Tongue (tissue), 2 donors: ENCODE results near the gene POLDIP3. TPM values are rescaled to one million over a fixed set of nuclear protein-coding genes. Genes with fewer than 3 reads are reported as not detected.

Experiments
- DNase-seq: peaks from one replicate; pipeline ENCODE4 v3.0.0-alpha.2; 2015
- total RNA-seq: library from RNA; depleted of rRNA; stranded (reverse); fragments of >200 nt; gene quantifications from one replicate; pipeline ENCODE4 v1.2.3, GENCODE V29; 2014

The POLDIP3 gene
- total RNA-seq, 1 donor from 2014 or later, result 34.6 TPM

DNA sequence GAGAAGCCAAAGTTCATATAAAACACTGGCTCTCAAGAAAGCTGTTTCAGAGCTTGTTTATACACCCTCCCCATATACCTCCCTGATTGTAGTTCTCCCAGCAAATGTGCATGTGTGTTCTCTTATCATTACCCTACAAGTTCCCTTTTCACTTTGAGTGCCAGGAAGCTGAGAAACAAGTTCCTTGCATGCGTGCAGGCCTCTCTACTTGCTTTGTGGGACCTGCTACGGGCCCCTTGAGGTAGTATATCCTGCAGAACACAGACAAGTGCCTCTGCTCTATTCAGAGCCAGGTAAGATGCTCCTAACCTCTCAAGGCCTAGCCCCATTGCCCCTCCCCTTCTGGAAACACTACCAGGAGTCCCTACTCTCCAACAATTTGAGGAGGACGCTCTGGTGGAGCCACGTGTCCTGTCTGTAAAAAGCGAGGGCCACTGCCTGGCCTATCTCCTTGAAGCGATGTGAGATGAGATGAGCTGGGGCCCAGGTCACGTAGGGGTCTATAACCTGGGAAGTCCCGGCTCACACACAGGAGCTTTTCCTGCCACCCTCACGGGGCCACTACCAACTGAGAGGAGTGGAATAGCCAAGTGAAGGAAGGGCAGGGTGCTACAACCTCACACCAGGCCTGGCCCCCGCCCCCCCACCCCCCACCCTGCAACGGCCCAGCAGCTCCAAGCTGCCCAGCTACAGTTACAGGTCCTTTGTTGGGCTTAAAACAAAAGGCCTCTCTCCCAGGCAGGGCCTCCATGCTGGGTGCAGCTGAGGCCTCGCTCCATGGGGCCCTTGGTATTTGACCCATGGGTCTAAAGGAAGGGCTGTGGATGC is 28.3 kb upstream of the POLDIP3 start:
- DNase-seq, result no peak

DNA sequence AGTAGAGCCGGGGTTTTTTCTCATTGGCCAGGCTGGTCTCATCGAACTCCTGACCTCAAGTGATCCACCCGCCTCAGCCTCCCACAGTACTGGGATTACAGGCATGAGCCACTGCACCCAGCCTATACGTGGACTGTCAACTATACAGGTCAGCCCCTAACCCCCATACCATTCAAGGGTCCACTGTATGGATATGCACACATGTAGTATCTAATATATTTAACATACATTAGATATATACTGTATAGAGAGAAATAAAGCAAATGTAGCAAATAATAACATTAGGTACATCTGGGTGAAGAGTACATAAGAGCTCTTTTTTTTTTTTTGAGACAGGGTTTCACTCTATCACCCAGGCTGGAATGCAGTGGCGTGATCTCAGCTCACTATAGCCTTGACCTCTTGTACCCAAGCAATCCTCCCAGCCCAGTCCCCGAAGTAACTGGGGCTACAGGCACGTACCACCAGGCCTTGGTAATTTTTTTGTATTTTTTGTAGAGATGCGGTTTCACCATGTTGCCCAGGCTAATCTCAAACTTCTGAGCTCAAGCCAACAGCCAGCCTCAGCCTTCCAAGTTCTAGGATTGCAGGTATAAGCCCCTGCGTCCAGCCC is 27.2 kb upstream of the POLDIP3 start:
- DNase-seq, result no peak

GRCh38 chr22:42639541-42640241 is 25.0 kb upstream of the POLDIP3 start:
- no peak for DNase-seq

DNA sequence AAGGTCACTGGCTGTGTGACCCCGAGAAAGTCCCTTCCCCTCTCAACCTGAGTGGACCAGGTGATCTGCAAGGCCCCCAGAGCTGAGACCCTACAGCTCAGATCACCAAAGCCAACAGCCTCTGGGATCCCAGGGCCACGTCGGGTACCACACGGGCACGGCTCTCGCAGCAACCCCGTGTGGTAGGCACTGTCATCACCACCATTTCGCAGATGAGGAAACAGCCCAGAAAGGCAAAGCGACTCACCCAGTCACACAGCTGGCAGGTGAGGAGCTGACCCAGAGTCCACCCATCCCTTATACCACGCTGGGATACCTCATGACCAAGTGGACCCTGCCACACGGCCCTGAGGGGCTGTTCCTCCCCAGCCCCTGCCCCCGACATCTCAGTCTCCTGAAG is 22.9 kb upstream of the POLDIP3 start:
- no peak for DNase-seq

DNA sequence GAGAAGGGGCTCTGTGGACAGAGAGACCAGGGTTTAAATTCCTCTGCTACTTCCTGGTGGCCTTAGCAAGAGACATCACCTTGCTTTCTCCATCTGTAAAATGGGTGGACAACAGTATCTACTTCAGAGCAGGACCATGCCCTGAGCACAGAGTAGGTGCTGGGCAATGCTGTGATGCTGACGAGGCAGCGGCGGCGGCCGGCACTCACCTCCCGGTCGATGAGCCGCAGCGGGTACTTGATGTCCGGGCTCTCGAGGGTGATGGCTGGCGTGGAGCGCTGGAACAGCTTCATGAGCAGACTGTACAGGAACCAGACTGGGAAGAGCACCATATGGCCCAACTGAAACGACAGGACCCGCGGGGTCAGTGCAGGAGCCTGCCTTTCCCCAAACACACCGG is 21.8 kb upstream of the POLDIP3 start:
- DNase-seq, result no peak

DNA sequence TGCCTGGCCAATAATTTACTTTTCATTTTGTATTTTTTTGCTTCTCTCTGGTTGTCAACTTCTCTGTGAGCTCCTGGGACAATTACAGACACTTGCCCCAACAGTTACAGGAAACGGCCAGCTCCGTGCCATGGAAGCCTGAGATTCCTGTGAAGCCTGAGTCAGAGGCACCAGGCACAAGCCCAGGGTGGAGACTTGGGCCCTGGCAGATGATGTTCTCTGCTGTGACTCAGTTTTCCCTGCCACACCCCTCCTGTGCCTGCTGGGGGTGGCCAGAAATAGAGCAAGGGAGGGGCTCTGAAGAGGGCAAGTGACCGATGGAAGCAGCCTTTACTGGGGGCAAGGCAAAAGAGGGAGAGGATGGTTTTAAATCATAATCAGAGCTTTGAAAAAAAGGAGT is 20.8 kb upstream of the POLDIP3 start:
- DNase-seq, result peak; percentile 44

GRCh38 chr22:42633013-42633412 is 18.3 kb upstream of the POLDIP3 start:
- DNase-seq, result no peak

DNA sequence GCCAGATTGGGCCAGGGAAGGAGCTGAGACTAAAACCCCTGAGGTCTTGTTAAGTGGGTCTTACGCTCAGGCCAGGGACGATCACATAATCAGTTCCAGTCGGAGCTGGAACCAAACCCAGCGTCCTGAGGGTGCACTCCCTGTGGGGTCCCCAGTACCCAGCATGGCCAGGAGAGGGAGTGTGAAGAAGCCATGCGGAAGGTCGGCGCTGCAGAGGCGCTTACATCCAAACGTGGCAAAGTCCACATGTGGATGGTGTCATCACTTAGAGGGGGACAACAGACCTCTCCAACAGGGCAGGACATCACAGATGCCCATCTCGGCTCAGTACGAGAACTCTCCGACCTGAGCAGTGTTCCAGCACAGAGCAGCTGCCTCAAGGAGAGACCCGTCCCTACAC is 17.4 kb upstream of the POLDIP3 start:
- no peak for DNase-seq

GRCh38 chr22:42630901-42631602 is 16.4 kb upstream of the POLDIP3 start:
- DNase-seq, result no peak

- no peak for DNase-seq
These were observed 15.5 kb upstream of the POLDIP3 start for GRCh38 chr22:42630211-42630610.

- no peak for DNase-seq
These were observed 13.3 kb upstream of the POLDIP3 start for GRCh38 chr22:42627981-42628380.

- no peak for DNase-seq
These were observed 12.4 kb upstream of the POLDIP3 start for GRCh38 chr22:42626951-42627625.

DNA sequence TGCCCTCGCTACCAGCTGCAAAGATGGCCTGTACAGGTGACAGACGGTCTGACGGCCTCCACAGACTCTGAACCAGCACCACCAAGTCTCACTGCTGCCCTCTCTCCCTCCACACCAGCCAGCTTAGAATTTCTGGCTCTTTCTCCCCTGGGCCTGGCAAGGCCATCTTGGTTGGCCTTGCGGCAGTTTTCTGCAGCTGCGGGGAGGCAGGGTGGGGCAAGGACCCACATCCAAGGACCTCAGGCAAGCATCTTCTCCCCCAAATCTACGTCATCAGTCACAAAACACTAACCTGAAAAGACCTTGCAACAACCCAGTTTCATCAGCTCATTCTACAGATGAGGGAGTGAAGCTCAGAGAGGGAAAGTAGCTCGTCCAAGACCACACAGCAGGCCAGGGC is 11.7 kb upstream of the POLDIP3 start:
- DNase-seq, result no peak

GRCh38 chr22:42625416-42625815 is 10.7 kb upstream of the POLDIP3 start:
- no peak for DNase-seq

GRCh38 chr22:42624551-42625106 is 9.9 kb upstream of the POLDIP3 start:
- DNase-seq, result no peak

DNA sequence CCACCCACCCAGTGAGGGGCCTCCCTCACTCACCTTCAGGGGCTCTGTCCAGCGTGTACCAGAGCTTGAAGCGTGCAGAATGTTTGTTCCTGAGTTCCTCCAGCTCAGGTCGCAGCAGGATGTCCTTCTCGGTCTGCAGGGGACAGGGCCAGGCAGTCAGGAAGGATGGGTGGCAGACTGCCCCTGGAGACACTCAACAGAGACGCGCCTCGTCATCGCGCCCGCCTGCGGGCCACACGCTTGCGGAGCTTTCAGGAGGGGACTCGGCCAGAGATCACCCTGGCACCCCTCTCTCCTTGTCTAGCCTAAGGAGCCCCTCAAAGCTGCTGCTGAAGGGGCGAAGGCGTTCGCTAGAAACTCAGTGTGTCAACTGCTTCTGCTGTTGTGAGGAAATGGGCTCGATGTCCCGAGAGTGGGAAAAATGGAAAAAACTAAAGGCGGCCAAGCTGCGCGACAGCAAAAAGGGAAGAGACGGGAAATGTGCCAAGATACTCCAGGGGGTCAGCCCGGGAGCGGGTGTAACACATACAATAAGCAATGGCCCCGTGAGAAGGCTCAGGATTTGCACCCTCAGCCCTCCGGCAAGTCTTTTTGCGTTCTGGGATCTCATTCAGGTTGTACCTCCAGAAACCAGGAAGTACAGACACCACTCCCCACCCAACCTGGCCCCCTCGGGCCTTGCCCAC is 9.2 kb upstream of the POLDIP3 start:
- no peak for DNase-seq

GRCh38 chr22:42623301-42623751 is 8.6 kb upstream of the POLDIP3 start:
- DNase-seq, result no peak

DNA sequence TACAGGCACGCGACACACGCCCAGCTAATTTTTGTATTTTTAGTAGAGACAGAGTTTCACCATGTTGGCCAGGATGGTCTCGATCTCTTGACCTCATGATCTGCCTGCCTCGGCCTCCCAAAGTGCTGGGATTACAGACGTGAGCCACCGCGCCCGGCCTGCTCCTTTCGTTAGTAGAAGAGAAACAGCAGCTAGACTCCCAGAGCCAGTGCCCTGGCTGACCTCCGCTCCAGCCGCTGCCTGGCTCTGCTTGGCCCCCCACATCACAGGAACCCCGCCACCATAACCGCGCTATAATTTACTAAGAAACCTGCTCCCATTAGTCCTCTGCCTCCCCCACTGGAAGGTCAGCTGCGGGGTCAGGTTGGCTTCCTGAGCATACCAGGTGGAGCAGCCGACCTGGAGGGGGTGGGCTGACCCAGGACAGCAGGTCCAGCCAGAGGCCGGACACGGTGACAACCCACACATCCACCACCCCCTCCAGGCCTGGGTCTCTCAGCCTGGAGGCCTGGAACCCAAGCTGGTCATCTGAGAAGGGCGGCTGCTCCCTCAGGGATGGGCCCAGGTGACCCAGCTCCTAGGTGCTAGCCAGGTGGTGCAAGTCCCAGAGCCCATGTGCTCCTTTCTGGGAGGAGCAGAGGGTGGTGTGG is 7.5 kb upstream of the POLDIP3 start:
- no peak for DNase-seq

- peak; percentile 69 for DNase-seq
These were observed 6.9 kb upstream of the POLDIP3 start for GRCh38 chr22:42621505-42622002.

DNA sequence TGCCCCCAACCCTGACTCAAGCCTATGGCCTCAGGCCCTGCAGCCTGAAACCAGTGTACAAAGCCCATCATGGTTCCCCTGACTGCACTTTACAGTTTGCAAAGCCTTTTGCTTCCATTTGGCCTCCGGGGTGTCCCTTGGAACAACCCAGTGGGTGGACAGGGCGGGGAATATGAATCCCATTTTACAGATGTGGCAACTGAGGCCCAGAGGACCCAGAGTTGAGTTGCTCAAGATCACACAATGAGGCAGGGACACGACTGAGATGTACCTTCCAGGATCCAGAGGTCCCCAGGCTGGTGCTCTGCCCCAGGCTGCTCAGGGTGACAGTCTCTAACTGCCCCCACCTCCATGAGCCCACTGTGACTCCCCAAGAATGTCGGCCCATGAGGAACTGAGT is 5.4 kb upstream of the POLDIP3 start:
- no peak for DNase-seq
